K562 (cell line): ENCODE measurements around the gene ORMDL3. TPM values are rescaled to one million over a fixed set of nuclear protein-coding genes. Genes with fewer than 3 reads are reported as not detected.

Experiments
- ARHGAP35 ChIP-seq: fragments of 450-650 bp; IDR thresholded peaks from 2 replicates; pipeline ENCODE4 v1.6.1; 2018; ENCODE audit not compliant: partially characterized antibody
- ATF7 ChIP-seq: fragments of 450-650 bp; IDR thresholded peaks from 2 replicates; pipeline ENCODE4 v1.7.1; 2014; ENCODE audit warnings: mild to moderate bottlenecking, moderate library complexity
- CREB1 ChIP-seq, 2 experiments: sonication (generic) in 1 of 2; formaldehyde crosslinking in 1 of 2; IDR thresholded peaks; 2 replicates each; pipeline versions ENCODE4 v1.6.1 to v1.8.0; 2012 to 2022; ENCODE audit warnings: inconsistent platforms in 1 of 2, mild to moderate bottlenecking in 1 of 2, missing genetic modification reagents in 1 of 2, moderate library complexity in 1 of 2
- FOXP4 ChIP-seq: sonication (generic); formaldehyde crosslinking; IDR thresholded peaks from 2 replicates; pipeline ENCODE4 v1.8.0; 2022; ENCODE audit warnings: mild to moderate bottlenecking, missing genetic modification reagents, borderline replicate concordance
- GATAD2B ChIP-seq: fragments of 450-650 bp; IDR thresholded peaks from 2 replicates; pipeline ENCODE4 v1.6.1; 2017; ENCODE audit warnings: mild to moderate bottlenecking, borderline replicate concordance
- HDGF ChIP-seq: fragments of 450-650 bp; IDR thresholded peaks from 2 replicates; pipeline ENCODE4 v1.6.1; 2016
- IRF9 ChIP-seq: fragments of 450-650 bp; IDR thresholded peaks from 2 replicates; pipeline ENCODE4 v1.6.1; 2016; ENCODE audit warnings: missing biosample characterization, missing genetic modification characterization
- KAT7 ChIP-seq: sonication (generic); formaldehyde crosslinking; IDR thresholded peaks from 2 replicates; pipeline ENCODE4 v1.8.0; 2022; ENCODE audit warnings: missing genetic modification reagents, mild to moderate bottlenecking, borderline replicate concordance
- KDM1A ChIP-seq, 2 experiments: fragments of 450-650 bp; IDR thresholded peaks; 2 replicates each; pipeline ENCODE4 v1.6.1; 2016; ENCODE audit warnings: mild to moderate bottlenecking in 2 of 2
- MCM5 ChIP-seq: fragments of 450-650 bp; IDR thresholded peaks from 2 replicates; pipeline ENCODE4 v1.6.1; 2016; ENCODE audit warnings: low read depth
- NELFE ChIP-seq: IDR thresholded peaks from 2 replicates; pipeline ENCODE4 v1.6.1; 2011; ENCODE audit warnings: mild to moderate bottlenecking; ENCODE audit not compliant: insufficient read depth, insufficient read length
- NFE2 ChIP-seq: IDR thresholded peaks from 2 replicates; pipeline ENCODE4 v1.6.1; 2014; ENCODE audit warnings: antibody characterized with exemption, low read depth
- SMARCA4 ChIP-seq: fragments of 450-650 bp; IDR thresholded peaks from 2 replicates; pipeline ENCODE4 v1.6.1; 2016
- SREBF2 ChIP-seq: sonication (generic); formaldehyde crosslinking; IDR thresholded peaks from 2 replicates; pipeline ENCODE4 v1.4.0; 2020; ENCODE audit warnings: mild to moderate bottlenecking, missing genetic modification reagents
- TRIM25 ChIP-seq: fragments of 450-650 bp; IDR thresholded peaks from 2 replicates; pipeline ENCODE4 v1.7.0; 2016; ENCODE audit warnings: borderline replicate concordance
- ZNF699 ChIP-seq: fragments of 250-450 bp; sonication (Bioruptor Pico); IDR thresholded peaks from 2 replicates; pipeline ENCODE4 v1.8.0; 2021; ENCODE audit warnings: mild to moderate bottlenecking, moderate library complexity; ENCODE audit not compliant: insufficient replicate concordance
- polyA plus RNA-seq, 8 experiments: library from polyadenylated mRNA; depleted of rRNA in 4 of 8; stranded (reverse) in 5 of 8; unstranded in 3 of 8; fragments of >200 nt; fragmentation: Nextera tagmentation in 2 of 8; fragmentation: Illumina TruSeq in 1 of 8; extraction: Ambion mirVana in 2 of 8; extraction: Trizol in 1 of 8; gene quantifications; 2 replicates each; pipeline versions ENCODE4 v1.2.1 to v1.2.3, GENCODE V29; 2011 to 2014; ENCODE audit warnings: inconsistent platforms in 1 of 8, missing spikeins in 1 of 8
- total RNA-seq, 7 experiments: library from RNA; depleted of rRNA in 6 of 7; stranded (reverse); fragments of >200 nt in 6 of 7; fragmentation: Illumina TruSeq in 2 of 7; extraction: Trizol in 2 of 7; gene quantifications; 2 replicates each; pipeline versions ENCODE4 v1.2.1 to v1.2.3, GENCODE V29; 2011 to 2021; ENCODE audit warnings: low replicate concordance in 1 of 7
- TF ChIP-seq, protein P1 (sequence below): fragments of 200-800 bp; sonication (Bioruptor generic); IDR thresholded peaks from 2 replicates; pipeline ENCODE4 v1.6.1; 2016; ENCODE audit warnings: missing genetic modification characterization, missing compliant biosample characterization

Gene ORMDL3
- total and polyA plus RNA-seq, 9 of the 15 experiments (the other 6 are each of a cell fraction or from before 2014, with no cell fraction given): 2.7 to 57.4 (median 27.1) TPM

DNA sequence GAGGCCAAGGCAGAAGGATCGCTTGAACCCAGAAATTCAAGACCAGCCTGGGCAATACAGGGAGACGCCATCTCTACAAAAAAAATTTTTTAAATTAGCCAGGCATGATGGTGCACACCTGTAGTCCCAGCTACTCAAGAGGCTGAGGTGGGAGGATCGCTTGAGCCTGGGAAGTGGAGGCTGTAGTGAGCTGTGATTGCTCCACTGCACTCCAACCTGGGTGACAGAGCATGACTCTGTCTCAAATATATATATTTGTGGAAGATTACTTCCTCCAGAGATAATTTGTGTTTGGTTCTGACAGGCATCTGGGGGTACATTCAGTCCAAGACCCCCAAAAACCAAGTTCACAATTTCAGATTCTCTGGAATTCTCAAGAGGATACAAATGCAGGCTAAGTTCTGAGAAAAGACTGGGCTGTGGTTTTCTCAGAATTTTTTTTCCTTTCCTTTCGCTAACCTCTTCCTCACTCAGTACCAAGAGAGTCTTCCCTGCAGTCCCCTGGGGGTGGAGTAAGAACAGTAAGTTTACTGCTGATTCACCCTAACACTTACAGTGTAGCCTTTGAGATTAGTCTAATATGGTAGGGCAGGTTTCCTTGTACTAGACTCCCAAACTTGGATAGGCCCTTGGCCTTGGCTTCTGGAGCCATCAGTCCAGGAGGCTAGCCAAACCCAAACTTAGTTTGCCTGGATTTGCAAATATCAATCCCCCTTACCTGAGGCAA, 24.1 kb downstream of the ORMDL3 start (continued):
- TF ChIP-seq ZNF699 (CRISPR knock-in tag) (no peak), NFE2 (peak; percentile 96), IRF9 (no peak), KDM1A (IDR thresholded peaks at IDR 0.05) (0 out of 4 replicates have a peak, but pooled peaks of 1 of the 2 experiments have one; percentile 20), SREBF2 (CRISPR knock-in tag) (no peak), ATF7 (peak; percentile 23; the same call in 1 of the 2 replicates), CREB1 (IDR thresholded peaks at IDR 0.05) (no peak), CREB1 (CRISPR knock-in tag; IDR thresholded peaks at IDR 0.05) (no peak), ARHGAP35 (no peak), NELFE (no peak), MCM5 (no peak), FOXP4 (CRISPR knock-in tag) (no peak), SMARCA4 (peak; percentile 62; the same call in 1 of the 2 replicates), KAT7 (CRISPR knock-in tag) (no peak), HDGF (no peak), TRIM25 (no peak), GATAD2B (no peak)
- TF ChIP-seq, protein P1, sequence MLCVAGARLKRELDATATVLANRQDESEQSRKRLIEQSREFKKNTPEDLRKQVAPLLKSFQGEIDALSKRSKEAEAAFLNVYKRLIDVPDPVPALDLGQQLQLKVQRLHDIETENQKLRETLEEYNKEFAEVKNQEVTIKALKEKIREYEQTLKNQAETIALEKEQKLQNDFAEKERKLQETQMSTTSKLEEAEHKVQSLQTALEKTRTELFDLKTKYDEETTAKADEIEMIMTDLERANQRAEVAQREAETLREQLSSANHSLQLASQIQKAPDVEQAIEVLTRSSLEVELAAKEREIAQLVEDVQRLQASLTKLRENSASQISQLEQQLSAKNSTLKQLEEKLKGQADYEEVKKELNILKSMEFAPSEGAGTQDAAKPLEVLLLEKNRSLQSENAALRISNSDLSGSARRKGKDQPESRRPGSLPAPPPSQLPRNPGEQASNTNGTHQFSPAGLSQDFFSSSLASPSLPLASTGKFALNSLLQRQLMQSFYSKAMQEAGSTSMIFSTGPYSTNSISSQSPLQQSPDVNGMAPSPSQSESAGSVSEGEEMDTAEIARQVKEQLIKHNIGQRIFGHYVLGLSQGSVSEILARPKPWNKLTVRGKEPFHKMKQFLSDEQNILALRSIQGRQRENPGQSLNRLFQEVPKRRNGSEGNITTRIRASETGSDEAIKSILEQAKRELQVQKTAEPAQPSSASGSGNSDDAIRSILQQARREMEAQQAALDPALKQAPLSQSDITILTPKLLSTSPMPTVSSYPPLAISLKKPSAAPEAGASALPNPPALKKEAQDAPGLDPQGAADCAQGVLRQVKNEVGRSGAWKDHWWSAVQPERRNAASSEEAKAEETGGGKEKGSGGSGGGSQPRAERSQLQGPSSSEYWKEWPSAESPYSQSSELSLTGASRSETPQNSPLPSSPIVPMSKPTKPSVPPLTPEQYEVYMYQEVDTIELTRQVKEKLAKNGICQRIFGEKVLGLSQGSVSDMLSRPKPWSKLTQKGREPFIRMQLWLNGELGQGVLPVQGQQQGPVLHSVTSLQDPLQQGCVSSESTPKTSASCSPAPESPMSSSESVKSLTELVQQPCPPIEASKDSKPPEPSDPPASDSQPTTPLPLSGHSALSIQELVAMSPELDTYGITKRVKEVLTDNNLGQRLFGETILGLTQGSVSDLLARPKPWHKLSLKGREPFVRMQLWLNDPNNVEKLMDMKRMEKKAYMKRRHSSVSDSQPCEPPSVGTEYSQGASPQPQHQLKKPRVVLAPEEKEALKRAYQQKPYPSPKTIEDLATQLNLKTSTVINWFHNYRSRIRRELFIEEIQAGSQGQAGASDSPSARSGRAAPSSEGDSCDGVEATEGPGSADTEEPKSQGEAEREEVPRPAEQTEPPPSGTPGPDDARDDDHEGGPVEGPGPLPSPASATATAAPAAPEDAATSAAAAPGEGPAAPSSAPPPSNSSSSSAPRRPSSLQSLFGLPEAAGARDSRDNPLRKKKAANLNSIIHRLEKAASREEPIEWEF (CRISPR knock-in tag): no peak
